ENCODE results near the gene FBXL22. TPM values are rescaled to one million over a fixed set of nuclear protein-coding genes. Genes with fewer than 3 reads are reported as not detected.

The FBXL22 gene
- polyA plus RNA-seq, 1 experiment = 3.8 TPM

DNA sequence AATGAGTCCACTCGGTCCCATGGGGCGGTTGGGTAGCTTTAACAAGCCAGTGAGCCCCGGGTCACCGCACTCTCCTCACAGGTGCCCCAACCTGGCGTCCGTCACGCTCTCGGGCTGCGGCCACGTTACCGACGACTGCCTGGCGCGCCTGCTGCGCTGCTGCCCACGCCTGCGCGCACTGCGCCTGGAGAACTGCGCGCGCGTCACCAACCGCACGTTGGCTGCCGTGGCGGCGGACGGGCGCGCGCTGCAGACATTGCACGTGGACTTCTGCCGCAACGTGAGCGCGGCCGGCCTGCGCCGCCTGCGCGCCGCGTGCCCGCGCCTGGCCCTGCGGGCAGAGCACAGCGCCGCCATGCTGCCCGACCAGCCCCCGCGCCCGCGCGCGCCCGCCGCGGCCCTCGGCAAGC is 3.4 kb downstream of the FBXL22 start:
- POLR2A ChIA-PET = interaction anchor here (0.7 kb wide), 1 partner anchor 95 kb away, joined by 3 read pairs; no protein-coding TSS in a partner anchor
- DNase-seq (ENCODE audit: low read depth) = peak; percentile 67
- CTCF ChIA-PET = interaction anchor here (0.6 to 1.9 kb wide), 5 partner anchors 10 to 351 kb away, joined by 3 to 8 read pairs (median 3); no protein-coding TSS in a partner anchor
- Histone ChIP-seq H3K27me3 (ENCODE audit: control insufficient read depth, insufficient read depth, low read length) (no peaks in the 10 kb centered on the region), H3K36me3 (ENCODE audit: control insufficient read depth, insufficient read depth, low read length) (peaks cover 2% of the 10 kb centered on the region), H3K4me3 (ENCODE audit: low read depth, low read length) (peak overlapping the region; percentile 81)
- TF ChIP-seq, protein P1, sequence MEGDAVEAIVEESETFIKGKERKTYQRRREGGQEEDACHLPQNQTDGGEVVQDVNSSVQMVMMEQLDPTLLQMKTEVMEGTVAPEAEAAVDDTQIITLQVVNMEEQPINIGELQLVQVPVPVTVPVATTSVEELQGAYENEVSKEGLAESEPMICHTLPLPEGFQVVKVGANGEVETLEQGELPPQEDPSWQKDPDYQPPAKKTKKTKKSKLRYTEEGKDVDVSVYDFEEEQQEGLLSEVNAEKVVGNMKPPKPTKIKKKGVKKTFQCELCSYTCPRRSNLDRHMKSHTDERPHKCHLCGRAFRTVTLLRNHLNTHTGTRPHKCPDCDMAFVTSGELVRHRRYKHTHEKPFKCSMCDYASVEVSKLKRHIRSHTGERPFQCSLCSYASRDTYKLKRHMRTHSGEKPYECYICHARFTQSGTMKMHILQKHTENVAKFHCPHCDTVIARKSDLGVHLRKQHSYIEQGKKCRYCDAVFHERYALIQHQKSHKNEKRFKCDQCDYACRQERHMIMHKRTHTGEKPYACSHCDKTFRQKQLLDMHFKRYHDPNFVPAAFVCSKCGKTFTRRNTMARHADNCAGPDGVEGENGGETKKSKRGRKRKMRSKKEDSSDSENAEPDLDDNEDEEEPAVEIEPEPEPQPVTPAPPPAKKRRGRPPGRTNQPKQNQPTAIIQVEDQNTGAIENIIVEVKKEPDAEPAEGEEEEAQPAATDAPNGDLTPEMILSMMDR (IDR thresholded peaks at IDR 0.05; ENCODE audit: insufficient read depth, low read depth, low read length) = no peak

DNA sequence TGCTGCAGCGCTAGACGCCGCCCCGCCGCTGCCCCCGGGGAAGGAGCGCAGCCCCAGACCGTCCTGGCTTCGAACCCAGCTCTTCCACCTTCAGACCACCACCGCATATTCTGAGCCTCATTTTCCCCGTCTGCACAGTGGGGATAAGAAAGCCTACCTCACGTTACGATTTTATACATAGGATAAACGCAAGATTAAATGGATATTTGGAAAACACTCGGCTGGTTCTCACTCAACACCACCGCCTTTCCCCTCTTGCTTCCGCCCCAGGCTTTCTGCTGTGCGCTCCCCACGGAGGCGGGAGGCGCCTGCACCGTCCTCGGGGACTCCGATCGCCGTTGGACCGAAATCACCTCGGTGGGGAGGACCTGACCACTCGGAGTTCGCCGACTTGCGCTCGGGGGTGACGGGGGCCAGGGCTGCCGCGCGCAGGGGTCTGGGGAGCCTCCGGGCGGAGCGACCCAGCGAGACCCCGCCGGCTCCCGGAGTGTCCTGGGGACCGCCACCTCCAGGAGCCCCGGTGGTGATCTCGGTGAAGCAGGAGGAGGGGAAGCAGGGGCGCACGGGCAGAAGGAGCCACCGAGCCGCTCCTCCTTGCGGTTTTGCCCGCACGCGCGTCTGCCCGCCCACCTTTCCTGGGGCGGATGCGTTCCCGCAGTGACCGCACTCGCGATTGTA is 4.0 kb downstream of the FBXL22 start:
- ChIA-PET POLR2A (interaction anchor here (0.7 kb wide), 1 partner anchor 96 kb away, joined by 3 read pairs; no protein-coding TSS in a partner anchor), CTCF (interaction anchor here (0.9 to 1.9 kb wide), 4 partner anchors 9 to 222 kb away, joined by 3 to 8 read pairs (median 4); no protein-coding TSS in a partner anchor)
- DNase-seq (ENCODE audit: low read depth) = no peak
- Histone ChIP-seq H3K36me3 (ENCODE audit: control insufficient read depth, insufficient read depth, low read length) (peaks cover 2% of the 10 kb centered on the region), H3K4me3 (ENCODE audit: low read depth, low read length) (peak overlapping the region; percentile 81), H3K27me3 (ENCODE audit: control insufficient read depth, insufficient read depth, low read length) (no peaks in the 10 kb centered on the region)
- TF ChIP-seq, protein P1 (IDR thresholded peaks at IDR 0.05; ENCODE audit: insufficient read depth, low read depth, low read length) = no peak

DNA sequence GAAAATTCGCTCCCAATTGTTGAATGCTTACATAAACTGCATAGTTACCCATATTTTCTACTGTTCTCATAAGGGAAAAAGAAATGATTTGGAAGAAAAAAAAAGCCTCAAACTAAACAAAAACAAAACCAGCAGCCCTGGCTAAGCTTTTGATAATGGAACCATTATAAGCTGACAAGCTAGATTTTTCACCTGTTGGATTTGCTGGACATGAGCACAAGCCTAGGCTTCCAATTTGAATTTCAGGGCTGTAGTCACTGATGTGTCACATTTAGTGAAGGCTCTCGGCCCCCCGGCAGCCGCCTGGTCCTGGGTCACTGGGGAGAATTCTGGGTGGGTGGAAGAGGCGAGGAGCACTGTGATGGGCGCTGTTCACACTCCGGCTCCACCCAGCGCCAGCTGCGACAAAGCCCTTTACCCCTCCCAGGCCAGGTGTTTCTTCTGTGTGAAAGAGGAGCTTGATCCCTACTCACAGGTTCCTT is 4.6 kb downstream of the FBXL22 start:
- Histone ChIP-seq H3K27me3 (ENCODE audit: control insufficient read depth, insufficient read depth, low read length) (no peaks in the 10 kb centered on the region), H3K4me3 (ENCODE audit: low read depth, low read length) (peak overlapping the region; percentile 81), H3K36me3 (ENCODE audit: control insufficient read depth, insufficient read depth, low read length) (peaks cover 2% of the 10 kb centered on the region)
- DNase-seq (ENCODE audit: low read depth) = no peak
- POLR2A ChIA-PET = interaction anchor here (0.6 kb wide), 1 partner anchor 118 kb away, joined by 3 read pairs; no protein-coding TSS in a partner anchor
- CTCF ChIA-PET = interaction anchor here (0.6 to 1.4 kb wide), 4 partner anchors 8 to 833 kb away, joined by 3 to 4 read pairs (median 4); no protein-coding TSS in a partner anchor
- TF ChIP-seq, protein P1 (IDR thresholded peaks at IDR 0.05; ENCODE audit: insufficient read depth, low read depth, low read length) = no peak

DNA sequence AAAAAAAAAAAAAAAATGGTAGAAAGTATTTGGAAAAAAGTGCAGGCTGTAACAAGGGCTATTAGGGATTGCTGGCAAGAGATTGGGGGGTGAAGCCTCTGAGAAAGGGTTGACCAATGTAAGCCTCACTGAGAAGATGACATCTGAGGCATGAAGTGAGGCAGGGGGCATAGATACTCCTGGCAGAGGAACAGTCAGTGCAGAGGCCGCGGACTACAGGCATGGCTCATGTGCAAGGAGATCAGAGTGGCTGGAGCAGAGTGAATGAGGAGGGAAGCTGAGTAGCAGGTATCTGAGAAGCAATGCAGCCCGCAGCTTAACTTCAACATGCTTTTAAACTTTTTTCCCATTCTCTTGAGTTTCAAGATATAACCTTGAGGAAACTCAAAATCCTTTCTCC is 5.4 kb downstream of the FBXL22 start:
- POLR2A ChIA-PET = no interaction called here
- TF ChIP-seq, protein P1 (IDR thresholded peaks at IDR 0.05; ENCODE audit: insufficient read depth, low read depth, low read length) = no peak
- Histone ChIP-seq H3K27me3 (ENCODE audit: control insufficient read depth, insufficient read depth, low read length) (no peaks in the 10 kb centered on the region), H3K4me3 (ENCODE audit: low read depth, low read length) (no peak overlapping the region), H3K36me3 (ENCODE audit: control insufficient read depth, insufficient read depth, low read length) (peaks cover 3% of the 10 kb centered on the region)
- DNase-seq (ENCODE audit: low read depth) = no peak
- CTCF ChIA-PET = interaction anchor here (0.6 to 1.4 kb wide), 2 partner anchors 8 to 551 kb away, joined by 3 to 4 read pairs; no protein-coding TSS in a partner anchor

DNA sequence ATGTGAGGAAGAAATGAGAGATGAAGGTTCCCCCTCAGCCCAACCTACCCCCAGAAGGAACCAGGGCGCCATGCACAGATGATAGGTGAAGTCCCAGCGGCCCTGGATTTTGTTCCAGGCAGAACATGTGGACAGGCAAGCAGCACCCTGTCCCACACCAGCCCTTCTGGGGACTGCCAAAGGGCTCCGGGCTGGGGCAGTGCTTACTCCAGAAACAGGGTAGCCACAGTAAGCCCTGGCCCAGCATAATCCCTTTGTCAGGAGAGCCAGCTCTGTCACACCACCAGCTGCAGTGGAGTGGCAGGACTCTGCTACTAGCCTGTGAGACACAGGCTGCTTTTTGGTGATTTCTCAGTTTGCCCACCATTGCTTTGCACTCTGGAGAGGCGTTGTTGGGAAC is 6.3 kb downstream of the FBXL22 start:
- TF ChIP-seq, protein P1 (IDR thresholded peaks at IDR 0.05; ENCODE audit: insufficient read depth, low read depth, low read length) = no peak
- ChIA-PET POLR2A (no interaction called here), CTCF (interaction anchor here (1.2 kb wide), 1 partner anchor 23 kb away, joined by 3 read pairs; no protein-coding TSS in a partner anchor)
- Histone ChIP-seq H3K27me3 (ENCODE audit: control insufficient read depth, insufficient read depth, low read length) (no peaks in the 10 kb centered on the region), H3K4me3 (ENCODE audit: low read depth, low read length) (no peak overlapping the region), H3K36me3 (ENCODE audit: control insufficient read depth, insufficient read depth, low read length) (peaks cover 9% of the 10 kb centered on the region)
- DNase-seq (ENCODE audit: low read depth) = no peak

Data from BJ (cell line).